HepG2 (cell line): Measurements from ENCODE around the gene RREB1. TPM values are rescaled to one million over a fixed set of nuclear protein-coding genes. Genes with fewer than 3 reads are reported as not detected.

ENCODE experiments used
- DNMT1 ChIP-seq: sonication (generic); formaldehyde crosslinking; IDR thresholded peaks from 2 replicates; pipeline ENCODE4 v1.5.1; 2020; ENCODE audit warnings: mild to moderate bottlenecking, missing genetic modification reagents
- FOXK1 ChIP-seq: sonication (generic); formaldehyde crosslinking; IDR thresholded peaks from 2 replicates; pipeline ENCODE4 v1.4.0; 2020; ENCODE audit warnings: low read depth, missing genetic modification reagents, borderline replicate concordance
- FOXM1 ChIP-seq: sonication (generic); formaldehyde crosslinking; IDR thresholded peaks from 2 replicates; pipeline ENCODE4 v1.5.0; 2020; ENCODE audit warnings: missing genetic modification reagents
- GZF1 ChIP-seq: sonication (generic); formaldehyde crosslinking; IDR thresholded peaks from 2 replicates; pipeline ENCODE4 v1.5.1; 2020; ENCODE audit warnings: mild to moderate bottlenecking, missing genetic modification reagents
- MXI1 ChIP-seq: IDR thresholded peaks from 3 replicates; pipeline ENCODE4 v1.6.1; 2012; ENCODE audit warnings: low read depth, low read length, inconsistent platforms, borderline replicate concordance
- NR2F1 ChIP-seq, 2 experiments: fragments of 450-650 bp in 1 of 2; formaldehyde crosslinking in 1 of 2; IDR thresholded peaks; 2 replicates each; pipeline versions ENCODE4 v1.5.0 to v1.6.1; 2016 to 2020; ENCODE audit warnings: mild to moderate bottlenecking in 1 of 2, missing compliant biosample characterization in 1 of 2, missing genetic modification reagents in 1 of 2, moderate library complexity in 1 of 2
- PITX1 ChIP-seq: sonication (generic); formaldehyde crosslinking; IDR thresholded peaks from 2 replicates; pipeline ENCODE4 v1.5.1; 2020; ENCODE audit warnings: mild to moderate bottlenecking, missing genetic modification reagents
- SPEN ChIP-seq: sonication (generic); formaldehyde crosslinking; IDR thresholded peaks from 2 replicates; pipeline ENCODE4 v1.5.1; 2020; ENCODE audit warnings: low read depth, mild to moderate bottlenecking, missing genetic modification reagents
- TCF12 ChIP-seq, 2 experiments: fragments of 450-650 bp in 1 of 2; sonication (generic) in 1 of 2; formaldehyde crosslinking in 1 of 2; IDR thresholded peaks; 2 replicates each; pipeline versions ENCODE4 v1.6.1 to v1.8.0; 2017 to 2022; ENCODE audit warnings: antibody characterized with exemption in 1 of 2, mild to moderate bottlenecking in 1 of 2, missing genetic modification reagents in 1 of 2, moderate library complexity in 1 of 2
- TEAD3 ChIP-seq: optimal IDR thresholded peaks from 2 replicates; pipeline ENCODE3; 2016; ENCODE audit warnings: borderline replicate concordance
- TP53 ChIP-seq: sonication (generic); formaldehyde crosslinking; conservative IDR thresholded peaks from 2 replicates; pipeline ENCODE4 v1.4.0; 2020; ENCODE audit warnings: missing genetic modification reagents
- ZIK1 ChIP-seq: sonication (generic); formaldehyde crosslinking; IDR thresholded peaks from 2 replicates; pipeline ENCODE4 v1.5.0; 2020; ENCODE audit warnings: mild to moderate bottlenecking, low read depth, missing genetic modification reagents, borderline replicate concordance
- ZKSCAN5 ChIP-seq: sonication (generic); formaldehyde crosslinking; IDR thresholded peaks from 2 replicates; pipeline ENCODE4 v1.5.1; 2020; ENCODE audit warnings: mild to moderate bottlenecking, missing genetic modification reagents
- ZMYM4 ChIP-seq: sonication (generic); formaldehyde crosslinking; IDR thresholded peaks from 2 replicates; pipeline ENCODE4 v1.8.1; 2023; ENCODE audit warnings: mild to moderate bottlenecking, missing genetic modification reagents
- ZNF10 ChIP-seq: sonication (generic); formaldehyde crosslinking; IDR thresholded peaks from 2 replicates; pipeline ENCODE4 v1.4.0; 2020; ENCODE audit warnings: mild to moderate bottlenecking, low read depth, missing genetic modification reagents, borderline replicate concordance
- ZNF383 ChIP-seq: sonication (generic); formaldehyde crosslinking; IDR thresholded peaks from 2 replicates; pipeline ENCODE4 v1.4.0; 2020; ENCODE audit warnings: missing genetic modification reagents, mild to moderate bottlenecking, borderline replicate concordance
- ZNF567 ChIP-seq: sonication (generic); formaldehyde crosslinking; IDR thresholded peaks from 2 replicates; pipeline ENCODE4 v1.8.1; 2023; ENCODE audit warnings: mild to moderate bottlenecking, missing genetic modification reagents, borderline replicate concordance
- ZNF883 ChIP-seq: sonication (generic); formaldehyde crosslinking; IDR thresholded peaks from 2 replicates; pipeline ENCODE4 v1.5.1; 2020; ENCODE audit warnings: mild to moderate bottlenecking, missing genetic modification reagents; ENCODE audit errors: not compliant biosample characterization
- polyA plus RNA-seq, 8 experiments: library from polyadenylated mRNA; depleted of rRNA in 3 of 8; stranded (reverse) in 7 of 8; unstranded in 1 of 8; fragments of >200 nt; fragmentation: Illumina TruSeq in 4 of 8; extraction: Trizol in 4 of 8; gene quantifications; 2 replicates each; pipeline versions ENCODE4 v1.2.1 to v1.2.3, GENCODE V29; 2011 to 2016; ENCODE audit warnings: low read depth in 4 of 8, missing spikeins in 1 of 8, mixed read lengths in 1 of 8; ENCODE audit not compliant: insufficient read depth in 1 of 8
- total RNA-seq, 5 experiments: library from RNA; depleted of rRNA; stranded (reverse); fragments of >200 nt; fragmentation: Illumina TruSeq; extraction: Trizol; gene quantifications; 2 replicates each; pipeline ENCODE4 v1.2.3, GENCODE V29; 2016; ENCODE audit warnings: low read depth in 1 of 5
- TF ChIP-seq, protein P1 (sequence below): IDR thresholded peaks from 2 replicates; pipeline ENCODE4 v1.6.1; 2016; ENCODE audit warnings: low read depth, control low read depth
- TF ChIP-seq, protein P2 (sequence below): sonication (generic); formaldehyde crosslinking; IDR thresholded peaks from 2 replicates; pipeline ENCODE4 v1.4.0; 2020; ENCODE audit warnings: missing genetic modification reagents, borderline replicate concordance
- TF ChIP-seq, protein P3 (sequence below): fragments of 450-650 bp; IDR thresholded peaks from 2 replicates; pipeline ENCODE4 v1.6.1; 2016
- TF ChIP-seq, protein P4 (sequence below): sonication (generic); formaldehyde crosslinking; IDR thresholded peaks from 2 replicates; pipeline ENCODE4 v1.5.1; 2020; ENCODE audit warnings: missing genetic modification reagents, mild to moderate bottlenecking, borderline replicate concordance

Gene RREB1
- total and polyA plus RNA-seq, 2 of the 13 experiments (the other 11 are each of a cell fraction or from before 2014, with no cell fraction given) = 6.1 to 23.2 TPM

DNA sequence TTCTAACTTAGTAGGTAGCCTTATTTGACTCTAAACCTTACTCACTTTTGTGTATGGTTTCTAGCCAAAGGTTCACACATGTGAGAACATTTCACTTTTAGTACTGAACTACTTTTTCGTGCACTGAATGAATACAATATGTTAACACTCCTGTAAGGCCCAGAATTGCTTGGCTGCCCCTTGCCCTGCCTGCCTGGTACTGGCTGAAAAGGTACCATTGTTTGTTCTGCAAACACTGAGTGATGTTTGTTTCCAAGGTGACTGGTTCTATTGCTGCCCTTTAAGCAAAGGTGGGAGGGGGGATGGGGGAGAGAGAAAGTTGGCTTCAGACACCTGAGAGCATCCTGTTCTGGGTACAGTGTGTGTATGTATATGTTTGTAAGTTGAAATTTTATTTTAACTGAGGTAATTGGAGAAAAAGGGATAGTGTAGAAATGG is 31.2 kb downstream of the RREB1 start (continued):
- no peak for TF ChIP-seq SPEN
- no peak for TF ChIP-seq ZNF383 (CRISPR knock-in tag)
- TF ChIP-seq NR2F1 (CRISPR knock-in tag; IDR thresholded peaks at IDR 0.05) = peak; percentile 26 to 58; a peak in 2 of 4 replicates
- TF ChIP-seq, protein P1, sequence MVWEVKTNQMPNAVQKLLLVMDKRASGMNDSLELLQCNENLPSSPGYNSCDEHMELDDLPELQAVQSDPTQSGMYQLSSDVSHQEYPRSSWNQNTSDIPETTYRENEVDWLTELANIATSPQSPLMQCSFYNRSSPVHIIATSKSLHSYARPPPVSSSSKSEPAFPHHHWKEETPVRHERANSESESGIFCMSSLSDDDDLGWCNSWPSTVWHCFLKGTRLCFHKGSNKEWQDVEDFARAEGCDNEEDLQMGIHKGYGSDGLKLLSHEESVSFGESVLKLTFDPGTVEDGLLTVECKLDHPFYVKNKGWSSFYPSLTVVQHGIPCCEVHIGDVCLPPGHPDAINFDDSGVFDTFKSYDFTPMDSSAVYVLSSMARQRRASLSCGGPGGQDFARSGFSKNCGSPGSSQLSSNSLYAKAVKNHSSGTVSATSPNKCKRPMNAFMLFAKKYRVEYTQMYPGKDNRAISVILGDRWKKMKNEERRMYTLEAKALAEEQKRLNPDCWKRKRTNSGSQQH (CRISPR knock-in tag) = no peak
- TF ChIP-seq ZNF883 = no peak
- TF ChIP-seq, protein P2, sequence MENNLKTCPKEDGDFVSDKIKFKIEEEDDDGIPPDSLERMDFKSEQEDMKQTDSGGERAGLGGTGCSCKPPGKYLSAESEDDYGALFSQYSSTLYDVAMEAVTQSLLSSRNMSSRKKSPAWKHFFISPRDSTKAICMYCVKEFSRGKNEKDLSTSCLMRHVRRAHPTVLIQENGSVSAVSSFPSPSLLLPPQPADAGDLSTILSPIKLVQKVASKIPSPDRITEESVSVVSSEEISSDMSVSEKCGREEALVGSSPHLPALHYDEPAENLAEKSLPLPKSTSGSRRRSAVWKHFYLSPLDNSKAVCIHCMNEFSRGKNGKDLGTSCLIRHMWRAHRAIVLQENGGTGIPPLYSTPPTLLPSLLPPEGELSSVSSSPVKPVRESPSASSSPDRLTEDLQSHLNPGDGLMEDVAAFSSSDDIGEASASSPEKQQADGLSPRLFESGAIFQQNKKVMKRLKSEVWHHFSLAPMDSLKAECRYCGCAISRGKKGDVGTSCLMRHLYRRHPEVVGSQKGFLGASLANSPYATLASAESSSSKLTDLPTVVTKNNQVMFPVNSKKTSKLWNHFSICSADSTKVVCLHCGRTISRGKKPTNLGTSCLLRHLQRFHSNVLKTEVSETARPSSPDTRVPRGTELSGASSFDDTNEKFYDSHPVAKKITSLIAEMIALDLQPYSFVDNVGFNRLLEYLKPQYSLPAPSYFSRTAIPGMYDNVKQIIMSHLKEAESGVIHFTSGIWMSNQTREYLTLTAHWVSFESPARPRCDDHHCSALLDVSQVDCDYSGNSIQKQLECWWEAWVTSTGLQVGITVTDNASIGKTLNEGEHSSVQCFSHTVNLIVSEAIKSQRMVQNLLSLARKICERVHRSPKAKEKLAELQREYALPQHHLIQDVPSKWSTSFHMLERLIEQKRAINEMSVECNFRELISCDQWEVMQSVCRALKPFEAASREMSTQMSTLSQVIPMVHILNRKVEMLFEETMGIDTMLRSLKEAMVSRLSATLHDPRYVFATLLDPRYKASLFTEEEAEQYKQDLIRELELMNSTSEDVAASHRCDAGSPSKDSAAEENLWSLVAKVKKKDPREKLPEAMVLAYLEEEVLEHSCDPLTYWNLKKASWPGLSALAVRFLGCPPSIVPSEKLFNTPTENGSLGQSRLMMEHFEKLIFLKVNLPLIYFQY (CRISPR knock-in tag) = peak; percentile 54; the same call in 1 of the 2 replicates
- TF ChIP-seq ZNF567 (CRISPR knock-in tag) = no peak
- TF ChIP-seq FOXK1 (CRISPR knock-in tag) = peak; percentile 56; the same call in 1 of the 2 replicates
- TF ChIP-seq ZNF10 (CRISPR knock-in tag) = no peak
- peak; percentile 84 for TF ChIP-seq PITX1 (CRISPR knock-in tag)
- TF ChIP-seq TP53 (CRISPR knock-in tag) = no peak
- peak; percentile 82 for TF ChIP-seq ZMYM4
- no peak for TF ChIP-seq TCF12 (IDR thresholded peaks at IDR 0.05)
- TF ChIP-seq TCF12 (CRISPR knock-in tag; IDR thresholded peaks at IDR 0.05) = no peak
- no peak for TF ChIP-seq FOXM1 (CRISPR knock-in tag)
- TF ChIP-seq, protein P3, sequence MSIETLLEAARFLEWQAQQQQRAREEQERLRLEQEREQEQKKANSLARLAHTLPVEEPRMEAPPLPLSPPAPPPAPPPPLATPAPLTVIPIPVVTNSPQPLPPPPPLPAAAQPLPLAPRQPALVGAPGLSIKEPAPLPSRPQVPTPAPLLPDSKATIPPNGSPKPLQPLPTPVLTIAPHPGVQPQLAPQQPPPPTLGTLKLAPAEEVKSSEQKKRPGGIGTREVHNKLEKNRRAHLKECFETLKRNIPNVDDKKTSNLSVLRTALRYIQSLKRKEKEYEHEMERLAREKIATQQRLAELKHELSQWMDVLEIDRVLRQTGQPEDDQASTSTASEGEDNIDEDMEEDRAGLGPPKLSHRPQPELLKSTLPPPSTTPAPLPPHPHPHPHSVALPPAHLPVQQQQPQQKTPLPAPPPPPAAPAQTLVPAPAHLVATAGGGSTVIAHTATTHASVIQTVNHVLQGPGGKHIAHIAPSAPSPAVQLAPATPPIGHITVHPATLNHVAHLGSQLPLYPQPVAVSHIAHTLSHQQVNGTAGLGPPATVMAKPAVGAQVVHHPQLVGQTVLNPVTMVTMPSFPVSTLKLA = no peak
- TF ChIP-seq TEAD3 (CRISPR knock-in tag) = peak; percentile 65
- TF ChIP-seq MXI1 = peak; percentile 75; the same call in 1 of the 3 replicates
- TF ChIP-seq, protein P4, sequence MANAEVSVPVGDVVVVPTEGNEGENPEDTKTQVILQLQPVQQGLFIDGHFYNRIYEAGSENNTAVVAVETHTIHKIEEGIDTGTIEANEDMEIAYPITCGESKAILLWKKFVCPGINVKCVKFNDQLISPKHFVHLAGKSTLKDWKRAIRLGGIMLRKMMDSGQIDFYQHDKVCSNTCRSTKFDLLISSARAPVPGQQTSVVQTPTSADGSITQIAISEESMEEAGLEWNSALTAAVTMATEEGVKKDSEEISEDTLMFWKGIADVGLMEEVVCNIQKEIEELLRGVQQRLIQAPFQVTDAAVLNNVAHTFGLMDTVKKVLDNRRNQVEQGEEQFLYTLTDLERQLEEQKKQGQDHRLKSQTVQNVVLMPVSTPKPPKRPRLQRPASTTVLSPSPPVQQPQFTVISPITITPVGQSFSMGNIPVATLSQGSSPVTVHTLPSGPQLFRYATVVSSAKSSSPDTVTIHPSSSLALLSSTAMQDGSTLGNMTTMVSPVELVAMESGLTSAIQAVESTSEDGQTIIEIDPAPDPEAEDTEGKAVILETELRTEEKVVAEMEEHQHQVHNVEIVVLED (CRISPR knock-in tag) = no peak
- no peak for TF ChIP-seq ZKSCAN5 (CRISPR knock-in tag)
- no peak for TF ChIP-seq ZIK1 (CRISPR knock-in tag)
- no peak for TF ChIP-seq DNMT1
- no peak for TF ChIP-seq GZF1
